ENCODE data around the gene MX2.

MX2 gene

DNA sequence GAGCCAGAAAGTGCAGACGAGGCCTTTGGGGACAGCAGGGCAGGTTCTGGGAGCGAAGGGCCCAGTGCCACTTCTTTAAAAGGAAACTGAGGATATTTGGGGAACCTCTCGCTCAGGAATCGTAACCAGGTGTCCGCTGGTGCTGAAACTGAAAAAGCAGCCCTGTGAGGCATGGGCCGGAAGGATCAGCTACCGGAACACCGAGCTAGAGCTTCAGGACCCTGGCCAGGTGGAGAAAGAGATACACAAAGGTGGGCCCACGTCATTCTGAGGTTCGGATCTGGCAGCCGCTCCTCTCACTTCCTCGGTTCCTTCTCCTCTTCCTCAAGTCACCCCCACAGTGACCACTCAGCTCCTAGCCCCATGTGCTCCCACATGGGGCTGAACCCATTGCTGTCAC, 18.1 kb downstream of the MX2 start:
- no peak for DNase-seq (ENCODE audit: low read depth in 2 of 2)

DNA sequence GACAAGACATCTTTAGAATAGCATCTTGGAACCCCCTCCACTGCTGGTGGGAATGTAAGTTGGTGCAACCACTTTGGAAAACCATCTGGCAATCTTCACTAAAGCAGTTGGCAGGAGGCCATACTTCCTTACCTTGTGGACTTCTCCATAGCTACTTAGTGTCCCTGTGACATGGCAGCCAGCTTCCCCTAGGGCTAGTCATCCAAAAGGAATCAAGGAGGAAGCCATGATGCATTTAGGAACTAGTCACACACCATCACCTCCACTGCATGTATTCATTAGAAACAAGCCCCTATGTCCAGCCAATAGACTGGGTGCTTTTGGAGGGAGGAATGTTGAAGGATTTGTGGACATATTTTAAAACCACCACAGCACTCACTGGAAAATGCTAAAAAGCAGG, 19.9 kb downstream of the MX2 start:
- no peak for DNase-seq (ENCODE audit: low read depth in 2 of 2)

DNA sequence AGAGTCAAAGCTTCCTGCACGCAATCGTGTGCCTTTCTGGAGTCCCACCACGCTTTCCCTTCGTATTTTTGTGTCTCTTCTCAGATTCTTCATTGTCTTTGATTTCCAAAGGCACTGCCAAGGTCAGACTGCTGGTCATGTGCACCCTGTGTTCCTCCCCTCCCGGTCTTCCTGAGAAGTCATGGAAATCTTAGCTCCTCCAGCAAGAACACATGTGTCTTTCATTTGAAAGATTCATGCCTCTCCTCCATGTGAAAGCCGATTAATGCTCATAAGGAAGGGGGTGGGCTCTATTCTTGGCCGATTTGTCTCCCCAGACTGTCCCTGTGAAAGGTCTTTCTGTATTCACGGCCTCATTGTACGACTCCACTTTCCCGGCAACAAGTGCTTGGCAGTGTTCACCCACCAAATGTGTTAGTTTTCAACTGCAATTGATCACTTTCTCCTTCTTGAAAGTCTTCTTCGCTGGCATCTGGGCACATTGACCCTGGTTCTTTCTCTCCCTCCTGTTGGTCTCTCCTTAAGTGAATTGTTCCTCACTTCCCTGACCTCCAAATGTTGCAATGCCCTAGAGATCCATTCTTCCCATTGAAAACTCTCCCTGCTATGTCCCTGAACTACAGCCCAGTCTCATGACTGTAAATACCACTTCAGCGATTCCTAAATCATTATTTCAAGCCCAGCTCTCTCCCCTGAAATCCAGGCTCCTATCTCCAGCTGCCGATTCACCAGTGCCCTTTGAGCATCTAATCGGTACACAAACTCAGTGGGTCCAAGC, 25.4 kb downstream of the MX2 start:
- DNase-seq (ENCODE audit: low read depth in 2 of 2), result no peak

DNA sequence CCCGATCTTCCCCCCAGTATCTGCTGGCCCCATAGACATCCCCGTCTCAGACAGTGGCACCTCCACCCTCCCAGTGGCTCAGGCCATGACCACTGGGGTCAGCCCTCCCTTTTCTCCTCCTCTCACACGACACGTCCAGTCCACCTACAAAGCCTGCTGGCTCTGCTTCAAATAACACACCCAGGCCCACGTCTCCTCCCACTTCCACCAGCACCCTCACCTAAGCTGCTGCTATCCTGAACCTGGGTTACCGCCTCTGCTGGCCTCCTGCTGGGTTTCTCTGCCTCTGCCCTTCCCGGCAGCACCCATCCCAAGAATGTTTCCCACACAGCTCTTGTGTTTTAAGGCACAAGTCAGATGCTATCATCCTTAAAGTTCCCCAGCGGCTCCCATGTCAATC, 26.0 kb downstream of the MX2 start:
- DNase-seq (ENCODE audit: low read depth in 2 of 2), result no peak

DNA sequence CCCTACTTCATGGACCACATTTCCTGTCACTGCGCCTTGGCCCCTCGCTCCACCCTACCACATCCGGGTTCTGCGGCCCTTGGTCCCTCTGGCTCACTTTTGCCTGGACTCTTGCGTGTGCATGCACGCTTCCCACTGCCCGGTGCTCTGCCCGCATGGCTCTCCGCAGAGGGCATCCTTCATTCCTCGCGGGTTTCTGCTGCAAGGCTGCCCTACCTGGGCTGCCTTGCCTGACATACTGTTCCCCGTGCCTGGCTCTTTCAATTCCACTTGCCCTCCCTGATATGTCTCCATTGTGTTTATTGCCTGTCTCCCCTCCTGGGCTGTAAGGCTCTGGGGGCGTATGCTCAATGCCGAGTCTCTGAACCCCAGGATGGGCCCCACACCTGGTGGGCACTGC, 26.4 kb downstream of the MX2 start:
- DNase-seq (ENCODE audit: low read depth in 2 of 2), result no peak

DNA sequence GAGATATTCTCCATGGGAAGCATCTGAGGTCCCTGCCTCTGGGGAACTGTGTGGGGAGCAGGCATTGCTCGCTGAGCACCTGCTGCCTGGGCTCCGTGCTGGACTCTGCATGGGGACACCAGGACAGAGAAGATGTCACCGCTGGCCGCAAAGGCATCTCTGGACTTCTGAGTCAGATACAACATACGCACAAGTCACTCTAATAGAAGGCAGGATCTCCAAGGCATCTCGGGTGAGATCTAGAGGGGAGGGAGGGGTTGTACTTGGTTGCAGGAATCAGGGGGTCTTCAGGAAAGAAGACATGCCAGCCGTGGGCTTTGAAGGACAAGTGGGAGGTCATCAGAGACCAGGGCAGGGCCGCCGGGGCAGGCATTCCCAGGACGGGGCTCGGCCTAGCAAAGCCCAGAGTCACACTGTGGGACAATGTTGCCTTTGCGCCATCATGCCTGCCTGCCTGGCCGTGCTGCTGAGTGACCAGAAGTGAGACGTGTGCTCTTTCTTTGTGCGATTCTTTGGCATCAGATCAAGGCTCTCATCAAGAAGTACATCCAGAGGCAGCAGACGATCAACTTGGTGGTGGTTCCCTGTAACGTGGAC, 28.3 kb downstream of the MX2 start:
- DNase-seq (ENCODE audit: low read depth in 2 of 2), result no peak

DNA sequence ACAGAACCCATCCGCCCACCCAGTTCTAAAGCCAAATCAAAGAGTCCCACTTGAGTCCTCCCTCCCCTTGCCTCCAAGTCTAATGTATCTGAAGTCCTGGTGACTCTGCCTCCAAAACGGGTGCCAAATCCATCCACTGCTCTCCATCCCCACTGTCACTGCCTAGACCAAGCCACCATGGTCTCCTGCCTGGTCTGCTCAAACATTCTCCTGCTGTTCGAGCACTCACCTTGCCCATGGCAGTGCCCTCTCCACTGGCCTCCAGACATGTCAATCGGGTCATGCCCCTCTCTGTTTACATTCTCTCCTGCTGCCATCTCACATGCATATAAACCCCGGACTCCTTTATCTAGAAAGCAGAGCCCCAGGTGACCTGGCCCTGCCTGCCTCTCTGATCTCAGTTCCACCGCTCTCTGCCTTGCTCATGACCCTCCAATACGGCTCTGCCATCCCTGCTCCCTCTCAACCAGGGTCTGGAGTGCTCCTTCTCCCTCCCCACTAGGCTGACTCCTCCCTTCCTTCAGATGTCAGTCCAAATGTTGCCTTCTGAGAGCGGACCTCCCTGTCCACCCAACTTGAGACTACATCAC, 32.1 kb downstream of the MX2 start:
- no peak for DNase-seq (ENCODE audit: low read depth in 2 of 2)

DNA sequence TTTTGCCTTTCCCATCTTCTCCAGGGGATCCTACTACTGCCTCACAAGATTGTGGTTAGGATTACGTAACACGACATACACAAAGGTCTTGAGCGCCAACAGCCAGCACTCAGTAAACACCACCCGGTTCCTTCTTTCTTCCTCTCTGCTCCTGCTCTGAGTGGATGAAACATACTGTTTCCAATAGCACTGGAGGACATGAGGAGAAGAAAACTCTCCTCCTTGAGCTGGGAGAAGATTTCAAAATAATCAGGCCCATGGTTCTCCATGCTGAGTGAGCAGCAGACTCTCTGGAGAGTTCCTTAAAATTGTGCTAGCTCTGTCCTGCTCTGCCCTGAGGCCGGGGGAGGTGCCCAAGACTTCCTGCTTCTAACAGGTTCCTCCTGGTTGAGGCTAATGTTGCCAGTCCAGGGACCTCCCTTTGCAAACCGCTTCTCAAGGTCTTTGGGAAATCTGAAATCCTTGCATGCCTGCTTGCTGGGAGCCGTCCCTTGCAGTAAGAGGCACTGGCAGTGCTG, 34.8 kb downstream of the MX2 start:
- no peak for DNase-seq (ENCODE audit: low read depth in 2 of 2)

DNA sequence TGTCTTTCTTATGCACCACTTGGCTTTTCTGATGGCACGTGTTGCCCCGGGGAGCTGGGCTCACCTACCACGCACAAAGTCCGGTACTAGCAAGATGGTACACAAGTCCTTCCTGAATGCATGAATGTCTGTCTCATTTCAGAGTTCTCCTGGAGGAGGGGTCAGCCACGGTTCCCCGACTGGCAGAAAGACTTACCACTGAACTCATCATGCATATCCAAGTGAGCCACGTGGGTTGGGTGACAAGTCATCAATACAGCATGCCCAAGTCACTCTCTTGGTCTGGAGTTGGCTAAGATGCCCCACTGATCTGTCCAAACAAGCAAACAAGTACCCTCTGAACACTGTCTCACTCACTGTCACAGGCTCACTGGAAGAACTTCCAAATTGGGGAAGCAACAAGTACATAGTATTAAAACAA, 35.7 kb downstream of the MX2 start:
- DNase-seq (ENCODE audit: low read depth in 2 of 2), result no peak

DNA sequence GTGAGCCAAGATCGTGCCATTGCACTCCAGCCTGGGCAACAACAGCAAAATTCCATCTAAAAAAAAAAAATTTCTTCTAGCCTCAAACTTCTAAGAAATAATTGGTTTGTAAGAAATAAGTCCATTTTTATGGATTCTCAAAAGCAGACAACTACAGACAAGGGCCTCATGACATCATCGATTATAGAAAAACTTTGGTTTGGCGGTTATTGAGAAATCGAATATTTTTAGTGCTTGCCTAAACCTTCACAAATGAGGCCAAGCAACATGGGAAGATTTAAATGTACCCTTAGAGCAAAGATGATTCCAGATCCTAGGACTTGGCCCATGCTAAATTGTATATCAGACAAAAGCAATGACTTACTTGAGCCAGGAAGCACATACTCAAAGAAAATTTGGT, 36.4 kb downstream of the MX2 start:
- DNase-seq (ENCODE audit: low read depth in 2 of 2), result no peak

DNA sequence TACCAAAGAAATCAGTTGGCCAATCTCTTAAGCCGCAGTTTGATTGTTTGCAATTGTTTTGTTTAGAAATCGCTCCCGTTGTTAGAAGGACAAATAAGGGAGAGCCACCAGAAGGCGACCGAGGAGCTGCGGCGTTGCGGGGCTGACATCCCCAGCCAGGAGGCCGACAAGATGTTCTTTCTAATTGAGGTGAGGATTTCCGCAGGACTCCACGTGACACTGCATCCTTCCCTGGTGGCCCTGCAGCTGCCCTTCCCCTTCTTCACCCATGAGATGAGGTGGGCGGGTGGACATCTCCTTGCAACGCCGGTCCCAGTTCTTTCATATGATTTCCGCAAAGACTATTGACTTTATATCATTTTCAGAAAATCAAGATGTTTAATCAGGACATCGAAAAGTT, 37.0 kb downstream of the MX2 start:
- no peak for DNase-seq (ENCODE audit: low read depth in 2 of 2)

DNA sequence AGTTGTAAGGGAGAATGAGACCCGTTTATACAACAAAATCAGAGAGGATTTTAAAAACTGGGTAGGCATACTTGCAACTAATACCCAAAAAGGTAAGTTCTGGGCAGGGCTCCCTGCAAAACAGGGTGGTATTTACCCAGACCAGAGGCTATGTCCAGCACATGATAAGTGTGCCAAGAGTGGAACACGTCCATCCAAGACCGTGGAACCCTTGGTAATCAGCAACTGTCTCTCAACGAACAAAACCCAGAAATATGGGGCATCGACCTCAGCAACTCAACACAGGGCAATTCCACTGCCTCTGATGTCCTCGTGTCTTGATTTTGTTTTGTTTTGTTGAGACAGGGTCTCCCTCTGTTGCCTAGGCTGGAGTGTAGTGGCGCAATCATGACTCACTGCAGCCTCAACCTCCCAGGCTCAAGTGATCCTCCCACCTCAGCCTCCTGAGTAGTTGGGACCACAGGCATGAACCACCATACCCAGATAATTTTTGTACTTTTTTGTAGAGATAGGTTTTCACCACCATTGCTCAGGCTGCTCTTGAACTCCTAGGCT, 37.5 kb downstream of the MX2 start:
- no peak for DNase-seq (ENCODE audit: low read depth in 2 of 2)

DNA sequence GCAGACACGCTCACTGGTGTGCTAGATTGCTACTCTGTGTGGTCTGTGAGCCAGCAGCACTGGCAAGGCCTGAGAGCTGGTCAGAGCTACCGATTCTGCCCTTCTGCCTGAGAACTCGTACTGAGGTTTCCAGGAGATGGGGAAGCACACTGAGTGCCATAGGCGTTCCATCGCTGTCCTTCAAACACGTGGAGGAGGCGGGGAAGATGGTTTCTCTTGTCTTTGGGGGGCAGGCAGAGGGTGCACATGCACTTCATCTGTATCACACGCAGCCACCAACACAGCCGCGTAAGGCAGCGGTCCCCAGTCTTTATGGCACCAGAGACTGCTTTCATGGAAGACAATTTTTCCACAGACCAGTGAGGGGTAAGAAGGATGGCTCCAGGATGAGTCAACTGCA, 40.4 kb downstream of the MX2 start:
- DNase-seq (ENCODE audit: low read depth in 2 of 2), result no peak

DNA sequence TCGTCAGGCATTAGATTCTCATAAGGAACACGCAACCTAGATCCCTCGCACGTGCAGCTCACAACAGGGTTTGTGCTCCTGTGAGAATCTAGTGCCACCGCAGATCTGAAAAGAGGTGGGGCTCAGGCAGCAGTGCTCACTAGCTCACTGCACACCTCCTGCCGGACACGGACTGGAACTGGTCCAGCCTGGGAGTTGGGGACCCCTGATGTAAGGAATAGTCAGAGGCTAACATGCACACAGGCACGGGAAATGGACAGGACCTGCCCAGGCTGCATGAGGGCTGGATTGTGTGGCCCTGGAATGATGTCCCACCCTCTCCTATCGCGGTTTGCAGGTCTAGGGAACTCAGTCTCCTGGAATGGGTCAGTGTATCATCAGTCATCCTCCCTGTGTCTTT, 41.0 kb downstream of the MX2 start:
- no peak for DNase-seq (ENCODE audit: low read depth in 2 of 2)

DNA sequence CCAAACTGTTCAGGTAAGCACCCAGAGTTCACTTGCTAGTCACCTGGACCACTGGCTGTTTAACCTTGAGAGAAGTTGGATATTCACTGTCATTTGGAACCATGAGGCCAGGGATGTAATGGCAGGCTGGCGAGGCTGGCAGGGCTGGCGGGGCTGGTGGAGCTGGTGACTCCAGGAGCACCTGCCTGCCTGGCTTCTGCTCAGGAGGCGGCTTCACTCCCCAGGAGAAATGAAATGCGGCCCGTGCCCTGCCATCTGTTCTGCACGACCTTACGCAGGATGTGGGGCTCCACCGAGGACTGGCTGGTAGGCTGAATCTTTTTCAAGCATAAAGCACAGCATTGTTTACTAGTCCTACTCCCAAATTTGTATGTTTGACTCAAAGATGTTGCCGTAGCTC, 41.5 kb downstream of the MX2 start:
- DNase-seq (ENCODE audit: low read depth in 2 of 2), result no peak

DNA sequence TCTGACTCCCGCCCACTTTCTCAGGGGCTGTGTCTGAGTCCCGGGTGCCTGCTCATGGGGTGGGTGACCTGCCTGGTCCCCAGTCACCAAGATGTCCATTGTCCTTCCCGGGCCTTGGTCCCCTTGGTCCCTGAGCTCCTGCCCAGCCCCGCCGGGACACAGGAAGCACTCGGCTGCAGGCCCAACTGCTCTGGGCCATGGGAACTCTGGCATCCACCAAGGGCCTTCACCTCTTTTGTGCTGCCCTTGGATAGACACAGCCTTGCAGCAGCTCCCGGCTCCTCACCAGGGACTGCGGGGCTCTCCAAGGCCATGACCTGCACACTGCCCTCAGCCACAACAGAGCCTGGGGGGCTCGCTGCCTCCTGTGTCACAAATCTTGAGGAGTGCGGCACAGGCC, 42.1 kb downstream of the MX2 start:
- DNase-seq (ENCODE audit: low read depth in 2 of 2), result no peak

DNA sequence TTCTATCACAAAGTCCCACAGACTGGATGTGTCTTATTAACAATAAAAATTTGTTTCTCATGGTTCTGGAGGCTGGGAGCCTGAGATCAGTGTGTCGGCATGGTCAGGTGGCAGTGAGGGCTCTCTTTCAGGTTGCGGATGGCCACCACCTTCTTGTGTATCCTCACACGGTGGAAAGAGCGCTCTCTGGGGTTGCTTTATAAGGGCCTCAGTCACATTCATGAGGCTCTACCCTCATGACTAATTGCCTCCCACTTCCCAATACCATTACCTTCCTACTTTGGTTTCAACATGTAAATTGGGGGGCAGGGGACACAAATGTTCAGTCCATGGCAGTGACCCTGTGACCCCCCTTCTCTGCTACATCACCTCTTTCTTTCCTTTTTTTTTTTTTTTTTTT, 43.5 kb downstream of the MX2 start:
- no peak for DNase-seq (ENCODE audit: low read depth in 2 of 2)

DNA sequence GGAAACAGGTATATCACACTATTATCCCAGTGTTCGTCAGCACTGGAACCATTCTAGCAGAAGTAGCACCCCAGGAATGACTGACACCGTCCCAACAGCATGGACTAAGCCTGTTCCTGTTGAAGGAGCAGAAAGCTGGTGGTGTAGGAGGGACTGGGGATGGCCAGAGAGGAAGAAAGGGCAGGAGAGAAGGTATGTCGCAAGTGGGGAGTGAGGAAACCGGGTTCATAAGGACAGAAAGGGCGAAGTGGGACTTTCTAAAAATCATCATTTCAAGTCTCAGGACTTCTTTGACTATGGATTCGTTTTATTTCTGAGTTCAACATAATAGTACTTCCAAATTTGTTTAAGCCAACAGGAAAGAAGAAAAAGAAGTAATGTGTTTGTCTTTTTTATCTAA, 44.5 kb downstream of the MX2 start:
- no peak for DNase-seq (ENCODE audit: low read depth in 2 of 2)

DNA sequence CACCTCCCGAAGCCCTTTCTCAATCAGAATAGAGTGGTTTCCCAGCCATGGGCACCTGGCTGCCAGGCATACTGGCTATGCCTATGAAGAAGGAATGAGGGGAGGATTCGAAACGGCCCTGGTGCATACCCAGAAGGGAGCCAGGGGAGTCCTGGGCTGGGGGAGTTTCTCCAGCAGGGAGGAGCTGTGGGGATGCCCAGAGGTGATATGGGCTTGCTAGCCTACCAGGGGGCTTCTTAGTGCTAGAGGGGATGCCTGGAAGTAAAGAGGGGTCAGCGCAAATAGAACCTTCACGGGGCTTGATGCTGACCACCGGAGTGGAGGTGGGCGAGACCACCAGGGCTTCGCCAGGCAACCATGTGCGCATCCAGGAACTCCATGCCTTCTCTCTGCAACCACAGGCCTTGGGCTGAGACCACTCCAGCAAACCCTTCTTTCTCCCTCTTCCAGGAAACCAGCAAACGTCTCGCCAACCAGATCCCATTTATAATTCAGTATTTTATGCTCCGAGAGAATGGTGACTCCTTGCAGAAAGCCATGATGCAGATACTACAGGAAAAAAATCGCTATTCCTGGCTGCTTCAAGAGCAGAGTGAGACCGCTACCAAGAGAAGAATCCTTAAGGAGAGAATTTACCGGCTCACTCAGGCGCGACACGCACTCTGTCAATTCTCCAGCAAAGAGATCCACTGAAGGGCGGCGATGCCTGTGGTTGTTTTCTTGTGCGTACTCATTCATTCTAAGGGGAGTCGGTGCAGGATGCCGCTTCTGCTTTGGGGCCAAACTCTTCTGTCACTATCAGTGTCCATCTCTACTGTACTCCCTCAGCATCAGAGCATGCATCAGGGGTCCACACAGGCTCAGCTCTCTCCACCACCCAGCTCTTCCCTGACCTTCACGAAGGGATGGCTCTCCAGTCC, 46.0 kb downstream of the MX2 start:
- DNase-seq (ENCODE audit: low read depth in 2 of 2), result no peak

DNA sequence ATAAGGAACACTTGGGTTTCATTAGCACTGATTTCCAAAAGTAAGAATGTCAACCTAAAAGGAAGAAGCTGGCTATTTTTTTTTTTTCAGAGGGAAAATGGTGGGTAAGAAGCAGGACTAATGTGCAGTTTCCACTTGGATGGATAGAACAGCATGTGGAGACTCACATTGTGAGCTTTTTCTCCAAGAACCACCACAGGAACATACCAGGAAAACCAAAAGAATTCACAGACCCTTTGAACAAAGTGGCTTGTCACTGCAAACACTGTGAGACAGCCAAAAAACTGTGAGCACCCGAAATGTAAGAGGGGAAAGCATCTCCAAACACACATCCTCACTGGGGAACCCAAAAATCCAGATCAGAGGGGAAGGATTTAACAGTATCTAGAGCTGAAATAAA, 48.5 kb downstream of the MX2 start:
- DNase-seq (ENCODE audit: low read depth in 2 of 2), result no peak

DNA sequence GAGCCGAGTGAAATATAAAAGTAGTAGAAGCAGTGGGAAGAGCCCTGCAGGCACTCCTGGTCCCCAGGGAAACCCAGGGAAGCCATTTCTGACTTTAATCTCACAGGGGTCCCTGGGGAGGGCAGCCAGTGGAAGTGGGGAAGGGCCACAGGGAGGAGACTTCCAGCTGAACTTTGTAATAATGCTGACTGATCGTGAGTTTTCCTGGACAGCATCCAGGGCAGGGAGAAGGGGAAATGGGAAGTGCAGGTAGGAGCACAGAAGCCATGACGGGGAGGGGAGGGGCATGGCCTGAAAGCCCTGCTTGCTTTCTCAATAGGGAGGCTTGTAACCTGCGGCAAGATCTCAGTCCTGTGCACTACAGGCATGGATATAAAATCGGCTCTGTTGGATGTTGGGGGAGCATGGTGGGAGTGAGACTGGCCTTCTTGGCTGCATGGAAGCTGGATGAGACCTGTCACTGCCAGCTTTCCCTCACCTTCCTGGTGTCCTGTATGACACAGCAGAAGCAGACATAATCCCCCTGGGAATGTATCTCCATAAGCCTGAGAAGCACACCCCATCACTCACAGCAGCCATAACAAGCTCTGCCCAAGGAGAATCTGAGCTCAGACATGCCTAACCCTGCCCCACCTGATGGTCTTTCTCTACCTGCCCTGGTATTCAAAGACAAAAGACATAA, 49.1 kb downstream of the MX2 start:
- no peak for DNase-seq (ENCODE audit: low read depth in 2 of 2)

Measured in stimulated activated CD8-positive, alpha-beta memory T cell treated with anti-CD3 and anti-CD28 coated beads, Interleukin-15, amount 100 ng/mL, for 48 hours (primary cell).